CD1c-positive myeloid dendritic cell (primary cell): Measurements from ENCODE around the gene CLEC16A.
A peak's percentile ranks its signal among the peaks of the same experiment; 100 is the strongest.

Experiments used
- DNase-seq: peaks from one replicate; pipeline ENCODE4 v3.0.0-alpha.2; 2016; ENCODE audit errors: extremely low spot score

Gene CLEC16A

DNA sequence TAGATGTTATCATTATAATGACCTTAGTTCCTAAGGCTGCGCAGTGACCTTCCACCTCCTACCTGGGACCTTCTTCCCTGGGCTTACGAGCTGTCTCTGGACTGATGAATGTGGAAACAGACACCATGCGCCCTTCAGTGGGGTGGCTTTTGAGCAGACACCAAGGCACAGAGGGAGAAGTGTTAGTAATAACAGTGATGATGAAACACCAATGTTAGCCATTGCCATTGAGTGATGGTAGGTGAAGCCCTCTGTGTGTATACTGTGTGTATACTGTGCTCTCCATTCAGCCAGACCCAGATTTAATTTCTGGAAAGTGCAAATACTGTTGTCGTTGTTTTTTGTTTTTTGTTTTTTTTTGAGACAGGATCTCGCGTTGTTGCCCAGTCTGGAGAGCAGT is 44.5 kb downstream of the CLEC16A start:
- no peak for DNase-seq

- DNase-seq: no peak
Measured at GRCh38 chr16:10989559-10989958, 45.2 kb downstream of the CLEC16A start.

GRCh38 chr16:10990378-10990777 is 46.0 kb downstream of the CLEC16A start:
- DNase-seq: no peak

GRCh38 chr16:10992112-10992511 is 47.7 kb downstream of the CLEC16A start:
- no peak for DNase-seq

GRCh38 chr16:10992797-10993196 is 48.4 kb downstream of the CLEC16A start:
- DNase-seq: peak; percentile 53

GRCh38 chr16:10993649-10994048 is 49.3 kb downstream of the CLEC16A start:
- DNase-seq: no peak

DNA sequence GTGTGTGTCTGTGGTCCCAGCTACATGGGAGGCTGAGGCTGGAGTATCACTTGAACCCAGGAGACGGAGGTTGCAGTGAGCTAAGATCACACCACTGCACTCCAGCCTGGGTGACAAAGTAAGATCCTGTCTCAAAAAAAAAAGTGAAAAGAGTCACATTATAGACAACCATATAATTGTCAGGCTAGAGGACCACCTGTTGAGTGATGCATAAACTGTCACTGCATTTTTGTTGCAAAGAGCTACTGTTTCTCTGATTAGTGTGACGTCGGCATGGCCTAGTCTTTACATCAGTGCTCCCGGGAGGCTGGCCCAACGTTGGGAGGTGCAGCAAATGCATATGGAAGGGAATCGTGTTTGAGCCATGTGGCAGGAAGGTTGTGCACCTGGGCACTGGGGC is 50.2 kb downstream of the CLEC16A start:
- DNase-seq: no peak

GRCh38 chr16:10995565-10995964 is 51.2 kb downstream of the CLEC16A start:
- peak; percentile 69 for DNase-seq

DNA sequence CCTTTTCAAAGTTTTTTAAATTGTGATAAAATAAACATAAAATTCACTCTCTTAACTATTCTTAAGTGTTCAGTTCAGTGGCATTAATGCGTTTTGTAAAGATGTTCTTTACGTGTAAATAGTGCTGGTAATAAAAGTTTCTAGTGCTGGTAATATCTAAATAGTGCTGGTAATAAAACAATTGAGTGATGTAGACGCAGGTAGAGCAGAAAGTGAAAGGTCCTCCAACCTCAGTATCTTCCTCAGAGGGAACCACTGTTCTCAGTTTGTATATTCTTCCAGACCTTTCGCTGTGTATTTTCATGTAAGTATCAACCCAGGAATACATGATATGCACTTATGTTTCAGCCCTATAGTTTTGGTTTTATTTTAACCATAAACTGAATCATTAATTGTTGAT is 53.1 kb downstream of the CLEC16A start:
- DNase-seq: no peak

GRCh38 chr16:10999300-10999699 is 54.9 kb downstream of the CLEC16A start:
- DNase-seq: no peak

DNA sequence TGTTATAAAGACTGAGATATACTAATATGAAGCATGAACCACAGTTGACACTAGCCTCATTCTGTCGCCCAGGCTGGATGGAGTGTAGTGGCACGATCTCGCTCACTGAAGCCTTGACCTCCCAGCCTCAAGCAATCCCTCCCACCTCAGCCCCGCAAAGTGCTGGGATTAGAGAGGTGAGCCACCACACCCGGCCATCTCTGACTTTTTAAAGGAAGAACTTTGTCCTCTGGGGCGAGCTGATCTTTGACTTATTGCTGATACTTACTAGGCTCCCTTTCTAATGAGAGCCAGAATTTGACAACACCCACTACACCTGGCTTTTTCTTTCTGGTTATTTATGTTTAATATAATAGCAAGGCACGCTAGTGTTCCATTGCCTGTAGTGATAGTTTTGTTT is 57.2 kb downstream of the CLEC16A start:
- no peak for DNase-seq

- no peak for DNase-seq
Measured at GRCh38 chr16:11003141-11003540, 58.8 kb downstream of the CLEC16A start.

DNA sequence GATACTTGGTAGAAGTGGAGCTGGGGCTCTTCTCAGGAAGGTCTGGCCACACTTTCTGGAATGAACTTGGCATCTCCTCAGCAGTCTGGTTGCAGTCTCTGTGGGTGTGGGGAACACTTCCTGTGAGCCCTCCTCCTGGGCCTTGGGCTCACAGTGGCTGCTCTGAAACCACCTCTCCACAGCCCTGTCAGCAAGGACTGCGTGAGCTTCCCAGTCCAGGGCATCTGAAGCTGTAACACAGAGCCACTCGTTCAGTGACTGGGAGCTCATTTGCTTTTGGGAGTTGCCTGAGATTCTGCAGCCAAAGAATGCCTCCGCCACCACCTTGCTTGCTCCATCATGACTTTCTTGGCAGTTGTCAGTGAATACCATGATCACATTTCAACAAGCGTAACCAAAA is 60.0 kb downstream of the CLEC16A start:
- no peak for DNase-seq

DNA sequence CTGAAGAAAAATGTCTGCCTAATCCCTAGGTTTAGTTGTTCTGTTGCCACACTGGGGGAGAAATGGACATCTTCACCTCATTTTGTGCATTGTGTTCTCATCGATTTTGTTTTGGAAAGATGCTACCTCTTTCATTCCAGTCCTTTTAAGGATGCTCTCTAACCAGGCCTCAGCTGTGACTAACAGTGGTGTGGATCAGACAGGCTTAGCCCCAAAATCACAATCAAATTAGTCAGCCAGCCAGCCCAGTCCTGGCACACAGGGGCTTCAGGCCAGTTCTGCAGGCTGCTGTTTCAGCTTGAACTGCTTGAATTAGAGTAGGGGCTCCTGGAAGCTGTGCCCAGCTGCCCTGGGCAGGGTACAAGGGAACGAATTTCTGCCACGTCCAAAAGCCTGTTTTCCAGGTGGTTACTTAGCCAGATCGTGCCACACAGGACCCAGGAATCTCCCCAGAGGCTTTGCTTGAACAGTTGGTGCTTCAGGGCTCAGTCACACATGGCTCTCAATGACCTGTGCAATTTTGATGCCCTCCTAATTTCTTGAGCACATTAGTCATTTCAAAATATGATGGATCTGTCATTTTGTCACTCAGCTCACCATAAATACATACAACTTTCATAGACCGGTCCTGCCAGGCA is 60.7 kb downstream of the CLEC16A start:
- DNase-seq: no peak

- DNase-seq: no peak
Measured at GRCh38 chr16:11005611-11005975, 61.2 kb downstream of the CLEC16A start.

GRCh38 chr16:11006656-11007055 is 62.3 kb downstream of the CLEC16A start:
- DNase-seq: peak; percentile 24

GRCh38 chr16:11007714-11008280 is 63.4 kb downstream of the CLEC16A start:
- no peak for DNase-seq

DNA sequence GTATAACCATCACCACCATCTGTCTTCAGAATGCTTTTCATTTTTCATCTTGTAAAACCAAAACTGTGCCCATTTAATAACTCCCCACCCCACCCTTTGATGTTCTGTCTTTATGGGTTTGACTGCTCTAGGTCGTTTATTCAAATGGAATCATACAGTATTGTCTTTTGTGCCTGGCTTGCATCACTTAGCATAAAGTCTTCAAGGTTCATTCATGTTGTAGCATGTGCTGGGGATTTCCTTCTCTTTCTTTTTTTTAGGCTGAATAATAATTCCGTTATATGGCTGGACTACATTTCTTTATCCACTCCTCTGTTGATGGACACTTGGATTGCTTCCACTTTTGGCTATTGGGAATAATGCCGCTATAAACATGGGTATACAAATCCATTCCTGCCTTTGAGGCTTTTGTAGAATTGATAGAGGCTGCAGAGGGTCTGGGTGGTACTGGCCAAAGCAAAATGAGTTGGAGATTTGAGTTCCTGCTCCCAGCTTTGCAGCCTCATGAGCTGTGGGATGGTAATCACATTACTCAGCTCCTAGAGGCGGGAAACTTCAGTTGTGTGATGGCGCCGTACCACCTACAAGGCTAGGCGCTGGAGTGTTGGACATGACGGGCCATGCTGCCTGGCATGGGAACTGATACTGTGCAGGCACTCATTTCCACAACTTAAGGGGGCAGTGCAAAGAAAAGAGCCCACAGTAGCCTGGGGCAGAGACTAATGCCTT is 64.8 kb downstream of the CLEC16A start:
- peak; percentile 12 for DNase-seq

- no peak for DNase-seq
Measured at GRCh38 chr16:11010575-11011221, 66.3 kb downstream of the CLEC16A start.

DNA sequence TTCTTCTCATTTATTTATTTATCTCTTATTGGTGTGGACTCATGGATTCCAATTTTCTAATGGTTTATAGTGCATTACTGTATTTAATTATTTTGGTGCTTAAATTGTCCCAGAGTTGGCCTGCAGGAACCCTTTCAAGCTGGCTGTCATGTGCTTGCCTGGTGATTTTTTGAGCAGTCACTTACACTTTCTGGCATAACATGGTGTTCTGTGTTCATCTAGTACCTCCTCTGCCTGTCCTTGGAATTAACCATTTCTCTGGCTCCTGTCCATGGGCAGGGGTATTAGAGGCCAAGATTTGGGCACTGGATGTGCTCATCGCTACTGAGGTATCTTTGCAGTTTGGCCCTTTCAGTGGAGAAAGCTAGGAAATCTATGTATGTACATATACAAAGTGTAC is 67.0 kb downstream of the CLEC16A start:
- DNase-seq: no peak

- DNase-seq: no peak
Measured at GRCh38 chr16:11012841-11013240, 68.5 kb downstream of the CLEC16A start.

- no peak for DNase-seq
Measured at GRCh38 chr16:11014136-11014535, 69.8 kb downstream of the CLEC16A start.

DNA sequence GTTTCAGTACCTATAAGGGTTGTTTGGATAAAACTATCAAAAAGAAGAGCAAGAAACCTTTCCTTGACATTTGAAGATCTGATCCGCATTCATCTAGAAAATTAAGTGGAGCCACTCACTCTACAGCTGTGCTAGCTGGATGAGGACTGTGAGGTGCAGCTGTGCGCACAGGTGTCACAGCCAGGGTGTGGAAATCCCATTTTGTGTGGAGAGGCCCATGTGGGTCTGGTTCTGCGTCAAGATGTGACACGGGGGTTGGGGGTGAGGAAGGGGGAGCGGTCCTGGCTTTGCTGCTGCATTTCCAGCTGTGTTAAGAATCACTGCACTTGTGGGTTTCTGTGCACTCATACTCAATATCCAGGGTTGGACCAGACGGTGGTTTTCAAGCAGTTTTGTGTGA is 70.7 kb downstream of the CLEC16A start:
- DNase-seq: no peak
